GM21786 (cell line): ENCODE results near the gene SRPK2.

ENCODE experiments used
- ATAC-seq: cut with Tn5 transposase; IDR thresholded peaks from one replicate; pipeline ENCODE4 v1.9.1; 2021; ENCODE audit not compliant: unreplicated experiment

Gene SRPK2

DNA sequence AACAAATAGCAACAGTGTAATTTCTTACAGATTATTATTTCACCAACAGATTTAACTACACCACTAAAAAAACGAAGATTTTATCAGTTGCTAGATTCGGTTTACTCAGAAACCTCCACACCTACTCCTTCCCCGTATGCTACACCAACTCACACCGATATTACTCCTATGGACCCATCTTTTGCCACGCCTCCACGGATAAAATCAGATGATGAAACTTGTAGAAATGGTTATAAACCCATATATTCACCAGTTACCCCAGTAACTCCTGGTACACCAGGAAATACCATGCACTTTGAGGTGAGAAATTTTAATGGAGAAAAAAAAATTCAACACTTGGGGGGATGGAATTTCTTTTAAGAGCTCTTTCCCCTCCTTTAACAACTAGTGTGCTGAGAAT is 282.2 kb downstream of the SRPK2 start:
- ATAC-seq = no peak

DNA sequence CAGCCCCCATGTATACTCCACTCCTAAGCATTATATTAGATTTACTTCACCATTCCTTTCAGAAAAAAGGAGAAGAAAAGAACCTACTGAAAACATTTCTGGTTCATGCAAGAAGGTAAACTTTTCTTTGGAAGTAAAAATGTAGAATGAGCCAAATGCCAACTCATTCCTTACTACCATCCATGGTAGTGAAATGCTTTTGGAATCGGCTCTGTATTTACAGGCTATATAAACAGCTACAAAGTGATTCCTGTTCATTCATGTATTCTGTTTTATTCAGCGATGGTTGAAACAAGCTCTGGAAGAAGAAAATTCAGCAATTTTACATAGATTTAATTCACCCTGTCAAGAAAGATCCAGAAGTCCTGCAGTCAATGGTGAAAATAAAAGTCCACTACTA is 283.1 kb downstream of the SRPK2 start:
- no peak for ATAC-seq

DNA sequence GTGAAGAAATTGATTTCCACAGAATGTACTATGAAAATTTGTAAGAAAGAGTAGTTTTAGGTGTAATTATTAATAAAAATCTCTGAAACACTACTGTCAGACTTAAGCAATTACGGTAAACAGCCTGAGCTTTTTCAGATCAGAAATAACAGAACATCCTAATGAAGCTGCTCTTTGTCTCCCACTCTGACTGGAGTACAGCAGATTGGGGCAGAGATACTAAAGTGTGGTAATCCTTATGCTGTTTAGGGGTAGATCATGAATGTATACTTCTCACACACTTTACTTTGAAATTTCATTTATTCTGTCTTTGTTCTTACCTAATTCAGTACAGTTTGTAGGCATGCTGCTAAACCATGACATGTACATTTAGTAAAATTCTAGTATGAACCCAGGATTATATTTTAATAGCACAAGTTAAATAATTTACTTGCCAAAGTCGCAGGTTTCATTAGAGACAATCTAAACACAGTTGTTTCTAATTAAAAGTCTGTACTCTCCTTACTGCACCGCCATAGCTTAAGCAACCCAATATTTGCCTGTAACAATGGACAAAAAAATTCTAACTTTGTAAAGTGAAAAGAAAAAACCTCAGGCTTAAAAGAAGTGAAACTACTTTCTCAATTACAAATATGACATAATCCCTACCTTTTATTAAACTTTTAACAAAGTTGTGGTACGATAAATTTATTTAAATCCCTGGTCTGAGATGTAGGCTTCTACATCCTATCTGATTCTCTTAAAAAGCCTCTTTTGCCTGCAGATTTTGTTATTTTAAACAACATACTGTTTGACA is 286.0 kb downstream of the SRPK2 start:
- no peak for ATAC-seq

DNA sequence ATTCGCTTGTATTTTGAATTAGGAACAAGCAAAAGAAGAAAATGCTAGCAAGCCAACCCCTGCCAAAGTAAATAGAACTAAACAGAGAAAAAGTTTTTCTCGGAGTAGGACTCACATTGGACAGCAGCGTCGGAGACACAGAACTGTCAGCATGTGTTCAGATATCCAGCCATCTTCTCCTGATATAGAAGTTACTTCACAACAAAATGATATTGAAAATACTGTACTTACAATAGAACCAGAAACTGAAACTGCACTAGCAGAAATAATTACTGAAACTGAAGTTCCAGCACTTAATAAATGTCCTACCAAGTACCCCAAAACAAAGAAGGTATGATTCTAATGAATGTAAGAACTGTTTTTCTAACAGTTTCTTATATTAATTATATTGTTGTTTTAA is 286.9 kb downstream of the SRPK2 start:
- ATAC-seq = peak; percentile 53

DNA sequence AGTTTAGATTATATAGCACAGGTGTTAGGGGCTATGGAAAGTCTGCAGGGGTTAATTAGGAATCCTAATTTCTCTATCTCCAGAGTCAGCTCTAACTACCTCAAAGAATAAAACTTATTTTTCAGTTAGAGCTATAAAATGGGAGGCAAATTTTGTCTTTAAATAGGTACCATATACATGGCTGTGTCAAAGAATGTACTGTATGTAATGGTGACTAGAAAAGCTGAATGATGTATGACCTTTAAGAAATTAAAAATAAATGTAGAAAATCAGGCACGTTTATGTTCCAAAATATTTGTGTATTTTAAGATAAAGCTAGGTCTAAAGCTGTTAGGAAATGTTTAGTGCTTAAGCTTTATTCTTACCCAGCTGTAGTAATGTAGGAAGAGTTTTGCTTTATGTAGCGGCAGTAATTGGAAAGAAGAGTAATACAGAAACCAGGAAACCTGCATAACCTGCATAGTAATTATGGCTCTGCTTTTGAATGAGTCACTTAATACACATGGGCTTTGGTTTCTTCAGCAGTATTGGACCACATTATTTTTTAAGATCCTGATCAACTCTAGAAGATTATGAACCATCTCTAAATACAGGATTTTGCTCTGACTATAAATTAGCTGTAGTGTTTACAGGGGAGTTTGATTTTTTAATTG is 289.7 kb downstream of the SRPK2 start:
- ATAC-seq = peak; percentile 74

GRCh38 chr7:105097619-105098018 is 291.1 kb downstream of the SRPK2 start:
- ATAC-seq = no peak

- ATAC-seq = no peak
These were observed 292.4 kb downstream of the SRPK2 start for GRCh38 chr7:105096306-105096705.

GRCh38 chr7:105094966-105095365 is 293.8 kb downstream of the SRPK2 start:
- no peak for ATAC-seq

DNA sequence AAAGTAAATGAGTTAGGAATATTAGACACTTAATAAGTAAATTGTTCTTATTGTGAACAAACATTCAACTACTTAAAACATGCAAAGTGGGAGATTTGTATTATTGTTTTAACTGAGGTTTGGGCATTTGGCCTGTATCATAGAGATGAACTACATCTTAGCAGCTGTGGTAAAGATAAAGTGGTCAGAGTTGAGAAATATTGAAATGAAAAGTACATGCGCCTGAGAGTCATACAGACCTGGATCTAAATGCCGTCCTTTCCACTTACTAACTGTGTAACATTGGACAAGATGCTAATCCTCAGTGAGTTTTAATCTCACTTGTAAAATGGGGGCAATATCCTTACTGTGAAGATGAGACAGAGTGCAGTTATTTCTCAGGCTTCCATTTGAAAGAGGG is 300.3 kb downstream of the SRPK2 start:
- no peak for ATAC-seq

DNA sequence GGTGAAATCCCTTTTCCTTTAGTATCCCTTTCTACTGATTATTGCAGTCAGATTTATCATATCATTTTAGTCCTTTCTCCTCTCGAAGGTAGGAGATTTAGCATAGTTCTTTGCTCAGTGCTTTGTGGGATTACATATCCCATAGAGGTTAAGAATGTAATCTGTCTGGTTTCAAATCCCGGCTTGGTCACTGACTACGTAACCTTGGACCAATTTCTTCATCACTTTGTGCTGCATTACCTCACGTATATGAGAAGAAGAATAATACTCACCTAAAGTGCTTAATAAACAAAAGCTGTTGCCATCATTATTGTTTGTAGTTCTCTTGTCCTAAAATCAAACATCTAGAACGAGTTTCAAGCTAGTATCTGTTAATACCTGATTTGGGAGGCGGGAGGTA is 300.7 kb downstream of the SRPK2 start:
- no peak for ATAC-seq

DNA sequence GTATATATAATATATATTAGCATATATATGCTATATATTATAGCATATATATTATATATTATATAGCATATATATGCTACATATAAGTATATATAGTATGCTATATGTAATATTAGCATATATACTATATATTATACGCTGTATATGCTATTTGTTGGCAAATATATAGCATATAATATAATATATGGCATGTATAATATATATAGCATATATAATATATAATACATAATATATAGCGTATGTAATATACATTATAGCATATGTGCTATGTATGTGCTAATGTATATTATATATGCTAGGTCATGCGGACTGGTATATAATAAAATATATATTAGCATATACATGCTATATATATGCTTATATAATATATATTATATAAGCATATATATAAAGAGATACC is 301.9 kb downstream of the SRPK2 start:
- no peak for ATAC-seq

GRCh38 chr7:105084581-105084980 is 304.1 kb downstream of the SRPK2 start:
- no peak for ATAC-seq

DNA sequence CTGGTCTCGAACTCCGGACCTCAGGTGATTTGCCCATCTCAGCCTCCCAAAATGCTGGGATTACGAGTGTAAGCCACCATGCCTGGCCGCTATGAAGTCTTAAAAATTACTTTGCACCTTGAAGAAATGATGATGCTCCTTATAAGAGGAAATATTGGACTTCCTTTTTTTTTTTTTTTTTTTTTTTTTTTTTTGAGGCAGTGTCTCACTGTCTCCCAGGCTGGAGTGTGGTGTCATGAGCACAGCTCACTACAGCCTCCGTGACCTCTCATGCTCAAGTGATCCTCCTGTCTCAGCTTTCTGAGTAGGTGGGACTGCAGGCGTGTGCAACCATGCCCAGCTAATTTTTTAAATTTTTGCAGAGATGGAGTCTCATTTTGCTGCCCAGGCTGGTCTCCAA is 309.4 kb downstream of the SRPK2 start:
- ATAC-seq = no peak

DNA sequence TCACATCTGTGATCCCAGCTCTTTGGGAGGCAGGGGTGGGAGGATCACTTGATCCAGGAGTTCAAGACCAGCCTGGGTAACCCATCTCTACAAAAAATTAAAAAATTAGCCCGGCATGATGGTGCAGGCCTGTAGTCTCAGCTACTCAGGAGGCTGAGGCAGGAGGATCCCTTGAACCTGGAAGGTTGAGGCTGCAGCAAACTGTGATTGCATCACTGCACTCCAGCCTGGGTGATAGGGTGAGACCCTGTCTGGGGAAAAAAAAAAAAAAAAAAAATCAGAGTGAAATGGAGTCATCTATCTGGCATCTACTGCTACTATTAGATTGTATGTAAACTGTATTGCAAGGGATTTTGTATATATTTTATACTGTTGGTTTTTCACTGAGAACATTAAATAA is 315.6 kb downstream of the SRPK2 start:
- ATAC-seq = no peak

GRCh38 chr7:105068886-105069285 is 319.8 kb downstream of the SRPK2 start:
- ATAC-seq = no peak

DNA sequence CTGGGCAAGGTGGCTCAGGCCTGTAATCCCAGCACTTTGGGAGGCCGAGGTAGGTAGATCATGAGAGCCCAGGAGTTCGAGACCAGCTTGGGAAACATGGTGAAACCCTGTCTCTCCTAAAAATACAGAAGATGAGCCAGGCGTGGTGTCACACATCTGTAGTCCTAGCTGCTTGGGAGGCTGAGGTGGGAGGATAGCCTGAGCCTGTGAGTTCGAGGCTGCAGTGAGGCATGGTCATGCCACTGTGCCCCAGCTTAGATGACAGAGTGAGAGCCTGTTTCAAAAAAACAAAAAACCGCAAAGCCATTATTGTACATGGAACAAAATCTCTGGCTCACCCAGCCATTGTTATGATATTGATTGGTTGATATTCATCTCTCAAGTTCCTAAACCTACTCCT is 321.0 kb downstream of the SRPK2 start:
- no peak for ATAC-seq
